Measurements from ENCODE around the gene IL1RAPL1.

DNA sequence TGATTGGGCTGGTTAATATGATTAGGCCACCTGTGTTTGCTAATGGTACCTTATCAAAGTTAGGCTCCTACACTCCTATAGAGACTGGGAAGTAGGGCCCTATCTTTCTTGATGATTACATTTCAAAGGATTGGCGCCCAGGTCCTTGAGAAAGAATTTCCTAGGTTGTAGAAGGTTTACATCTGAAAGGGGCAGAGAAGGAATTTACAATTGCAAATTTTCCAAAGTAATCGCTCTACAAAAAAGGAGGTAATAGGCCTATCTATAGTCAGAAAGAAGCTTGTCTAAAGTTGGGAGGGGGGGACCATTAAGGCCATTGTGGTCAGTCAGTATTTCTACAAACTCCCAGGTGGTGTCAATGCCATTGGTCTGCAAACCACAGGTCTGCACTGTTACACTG, 638.4 kb downstream of the IL1RAPL1 start:
- TF ChIP-seq GATA2 (IDR thresholded peaks at IDR 0.05; ENCODE audit: low read depth, low read length) (no peak), GATA3 (IDR thresholded peaks at IDR 0.05; ENCODE audit: low read depth, low read length) (no peak)
